Duodenal mucosa (tissue), 2 donors: ENCODE measurements around the gene MECR.

Experiments
- H3K27ac ChIP-seq: one replicate; pipeline ENCODE4 v1.7.0; 2013; ENCODE audit warnings: low read depth, low read length
- H3K27me3 ChIP-seq, 2 donors: one replicate each; pipeline ENCODE4 v1.7.0; 2013; ENCODE audit warnings: low read length in 2 of 2, control low read depth in 1 of 2; ENCODE audit not compliant: insufficient read depth in 2 of 2, control insufficient read depth in 1 of 2
- H3K36me3 ChIP-seq, 2 donors: one replicate each; pipeline ENCODE4 v1.7.0; 2013; ENCODE audit warnings: low read length in 2 of 2, control low read depth in 1 of 2; ENCODE audit not compliant: insufficient read depth in 2 of 2, control insufficient read depth in 1 of 2
- H3K4me1 ChIP-seq, 2 donors: one replicate each; pipeline ENCODE4 v1.7.0; 2013; ENCODE audit warnings: low read length in 2 of 2, control low read depth in 1 of 2; ENCODE audit not compliant: insufficient read depth in 2 of 2, control insufficient read depth in 1 of 2
- H3K4me3 ChIP-seq, 2 donors: one replicate each; pipeline ENCODE4 v1.7.0; 2013; ENCODE audit warnings: low read length in 2 of 2, low read depth in 1 of 2
- H3K9ac ChIP-seq, 2 donors: one replicate each; pipeline ENCODE4 v1.7.0; 2013; ENCODE audit warnings: low read length in 2 of 2, low read depth in 1 of 2
- H3K9me3 ChIP-seq, 2 donors: one replicate each; pipeline ENCODE4 v1.7.0; 2013; ENCODE audit warnings: low read length in 2 of 2, control low read depth in 1 of 2; ENCODE audit not compliant: control insufficient read depth in 1 of 2

Gene MECR, protein sequence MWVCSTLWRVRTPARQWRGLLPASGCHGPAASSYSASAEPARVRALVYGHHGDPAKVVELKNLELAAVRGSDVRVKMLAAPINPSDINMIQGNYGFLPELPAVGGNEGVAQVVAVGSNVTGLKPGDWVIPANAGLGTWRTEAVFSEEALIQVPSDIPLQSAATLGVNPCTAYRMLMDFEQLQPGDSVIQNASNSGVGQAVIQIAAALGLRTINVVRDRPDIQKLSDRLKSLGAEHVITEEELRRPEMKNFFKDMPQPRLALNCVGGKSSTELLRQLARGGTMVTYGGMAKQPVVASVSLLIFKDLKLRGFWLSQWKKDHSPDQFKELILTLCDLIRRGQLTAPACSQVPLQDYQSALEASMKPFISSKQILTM

DNA sequence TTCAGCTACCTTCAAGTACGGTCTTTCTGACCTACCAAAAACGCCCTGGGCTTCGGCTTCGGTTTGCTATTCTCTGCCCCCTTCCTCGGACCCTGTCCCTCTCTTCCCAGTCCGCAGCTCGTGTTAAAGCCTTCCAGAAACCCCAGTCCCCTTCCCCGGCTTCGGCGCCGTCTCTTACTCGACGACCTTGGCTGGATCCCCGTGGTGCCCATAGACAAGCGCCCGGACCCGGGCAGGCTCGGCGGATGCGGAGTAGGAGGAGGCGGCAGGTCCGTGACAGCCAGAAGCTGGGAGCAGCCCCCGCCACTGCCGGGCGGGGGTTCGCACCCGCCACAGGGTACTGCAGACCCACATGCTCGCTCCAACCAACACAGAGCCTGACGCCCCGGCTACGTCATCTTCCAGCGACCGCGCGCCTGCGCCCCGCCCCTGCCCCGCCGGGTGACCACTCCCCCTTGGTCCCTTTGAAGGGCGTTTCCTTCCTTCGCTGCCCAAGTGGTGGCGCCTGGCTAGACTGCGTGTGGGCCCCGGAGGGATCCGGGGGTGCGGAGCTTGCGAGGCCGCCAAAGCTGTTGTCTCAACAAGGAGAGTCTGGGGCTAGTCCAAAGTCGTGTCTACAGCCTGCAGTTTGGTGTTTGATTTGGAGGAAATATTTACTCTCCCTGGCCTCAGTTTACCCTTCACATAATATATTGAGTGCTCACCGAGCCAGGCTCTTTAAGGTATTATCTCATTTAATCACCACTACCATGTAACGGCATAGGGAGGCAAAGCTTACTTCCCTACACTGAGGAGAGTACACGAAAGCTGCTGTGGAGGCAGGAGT, at the start of gene MECR:
Gene MECR, minus strand, starts transcription at position 382 of the 826 bp plus-strand sequence. Its CDS starts 28 bp downstream, at position 354.
- H3K36me3 ChIP-seq, result no peaks in the 10 kb centered on the region
- peaks cover 6 to 10% of the 10 kb centered on the region in 2 donors for H3K4me1 ChIP-seq
- no peaks in the 10 kb centered on the region for H3K9me3 ChIP-seq
- H3K27ac ChIP-seq, result no peak within 1 kb of the TSS
- no peaks in the 10 kb centered on the region for H3K27me3 ChIP-seq
- H3K4me3 ChIP-seq, result peak within 1 kb of the TSS; percentile 79 to 90
- H3K9ac ChIP-seq, result peak within 1 kb of the TSS; percentile 72 to 75

DNA sequence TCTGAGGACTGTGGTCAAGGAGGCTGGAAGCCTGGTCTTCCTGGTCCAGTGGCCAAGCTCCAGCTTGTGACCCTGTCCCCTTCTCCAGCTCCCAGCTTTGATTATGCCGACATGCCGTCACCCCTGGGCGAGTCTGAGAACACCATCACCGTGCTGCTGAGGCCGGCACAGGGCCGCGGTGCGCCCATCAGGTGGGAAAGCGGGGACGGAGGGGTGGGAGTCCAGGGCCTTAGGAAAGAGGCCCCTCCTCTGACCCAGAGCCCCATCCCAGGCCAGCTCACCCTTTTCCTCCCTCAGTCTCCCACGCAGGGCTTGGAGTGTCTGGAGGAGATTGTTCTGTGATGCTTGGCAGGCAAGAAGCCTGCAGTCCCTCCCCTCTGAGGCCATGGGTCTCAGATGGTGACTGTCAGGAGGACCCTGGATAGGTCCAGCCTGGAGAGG, 49.2 kb upstream of the MECR start:
- Histone ChIP-seq H3K36me3 (no peaks in the 10 kb centered on the region), H3K27me3 (no peaks in the 10 kb centered on the region), H3K9ac (no peak overlapping the region), H3K9me3 (no peaks in the 10 kb centered on the region), H3K4me1 (no peaks in the 10 kb centered on the region), H3K4me3 (no peak overlapping the region), H3K27ac (no peak overlapping the region)

DNA sequence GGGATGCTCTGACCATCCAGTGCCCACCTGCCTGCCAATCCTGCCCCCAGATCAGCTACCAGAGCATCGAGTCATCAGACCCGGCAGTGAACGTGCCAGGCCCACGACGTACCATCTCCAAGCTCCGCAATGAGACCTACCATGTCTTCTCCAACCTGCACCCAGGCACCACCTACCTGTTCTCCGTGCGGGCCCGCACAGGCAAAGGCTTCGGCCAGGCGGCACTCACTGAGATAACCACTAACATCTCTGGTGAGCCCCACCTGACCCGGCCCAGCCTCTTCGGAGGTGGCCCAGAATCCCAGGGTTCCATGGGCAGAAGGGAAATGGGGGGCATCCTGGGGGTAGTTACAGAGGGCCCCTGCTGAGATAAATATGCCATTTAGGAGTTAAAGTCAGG, 48.7 kb upstream of the MECR start:
- H3K27me3 ChIP-seq, result no peaks in the 10 kb centered on the region
- no peak overlapping the region for H3K27ac ChIP-seq
- H3K4me1 ChIP-seq, result no peaks in the 10 kb centered on the region
- no peaks in the 10 kb centered on the region for H3K9me3 ChIP-seq
- H3K4me3 ChIP-seq, result no peak overlapping the region
- no peaks in the 10 kb centered on the region for H3K36me3 ChIP-seq
- H3K9ac ChIP-seq, result no peak overlapping the region

DNA sequence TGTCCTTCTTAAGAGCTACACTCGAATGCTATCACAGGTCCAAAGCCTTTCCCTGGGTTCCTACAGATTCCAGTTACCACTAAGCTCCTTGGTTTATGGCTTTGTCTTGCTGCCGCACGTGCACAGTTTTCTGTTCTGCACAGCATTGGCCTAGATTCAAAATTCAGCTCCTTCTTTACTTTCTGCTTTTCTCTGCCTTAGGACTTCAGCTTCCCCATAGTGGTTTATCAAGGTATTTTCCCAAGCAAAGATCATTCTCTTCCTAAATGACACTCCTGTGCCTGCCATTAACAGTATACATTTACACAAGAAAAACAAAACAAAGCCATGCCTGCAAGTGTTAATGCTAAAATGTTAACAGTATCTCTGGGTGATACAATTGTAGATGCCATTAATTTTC, 47.4 kb upstream of the MECR start:
- Histone ChIP-seq H3K4me1 (no peaks in the 10 kb centered on the region), H3K27me3 (no peaks in the 10 kb centered on the region)

DNA sequence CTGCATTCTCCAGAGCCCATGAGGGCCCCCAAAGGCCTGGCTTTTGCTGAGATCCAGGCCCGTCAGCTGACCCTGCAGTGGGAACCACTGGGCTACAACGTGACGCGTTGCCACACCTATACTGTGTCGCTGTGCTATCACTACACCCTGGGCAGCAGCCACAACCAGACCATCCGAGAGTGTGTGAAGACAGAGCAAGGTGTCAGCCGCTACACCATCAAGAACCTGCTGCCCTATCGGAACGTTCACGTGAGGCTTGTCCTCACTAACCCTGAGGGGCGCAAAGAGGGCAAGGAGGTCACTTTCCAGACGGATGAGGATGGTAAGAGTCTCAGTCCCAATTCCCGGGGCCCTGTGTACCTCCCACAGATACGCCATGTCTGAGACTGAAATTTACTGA, 44.7 kb upstream of the MECR start:
- no peak overlapping the region for H3K9ac ChIP-seq
- H3K27ac ChIP-seq, result no peak overlapping the region
- no peaks in the 10 kb centered on the region for H3K9me3 ChIP-seq
- no peaks in the 10 kb centered on the region for H3K27me3 ChIP-seq
- no peak overlapping the region for H3K4me3 ChIP-seq
- no peaks in the 10 kb centered on the region for H3K36me3 ChIP-seq
- H3K4me1 ChIP-seq, result peaks cover 8% of the 10 kb centered on the region in 2 donors

More for the DNA sequence above, 47.4 kb upstream of the MECR start:
- Histone ChIP-seq H3K9me3 (no peaks in the 10 kb centered on the region), H3K27ac (no peak overlapping the region), H3K9ac (no peak overlapping the region), H3K36me3 (no peaks in the 10 kb centered on the region), H3K4me3 (no peak overlapping the region)

DNA sequence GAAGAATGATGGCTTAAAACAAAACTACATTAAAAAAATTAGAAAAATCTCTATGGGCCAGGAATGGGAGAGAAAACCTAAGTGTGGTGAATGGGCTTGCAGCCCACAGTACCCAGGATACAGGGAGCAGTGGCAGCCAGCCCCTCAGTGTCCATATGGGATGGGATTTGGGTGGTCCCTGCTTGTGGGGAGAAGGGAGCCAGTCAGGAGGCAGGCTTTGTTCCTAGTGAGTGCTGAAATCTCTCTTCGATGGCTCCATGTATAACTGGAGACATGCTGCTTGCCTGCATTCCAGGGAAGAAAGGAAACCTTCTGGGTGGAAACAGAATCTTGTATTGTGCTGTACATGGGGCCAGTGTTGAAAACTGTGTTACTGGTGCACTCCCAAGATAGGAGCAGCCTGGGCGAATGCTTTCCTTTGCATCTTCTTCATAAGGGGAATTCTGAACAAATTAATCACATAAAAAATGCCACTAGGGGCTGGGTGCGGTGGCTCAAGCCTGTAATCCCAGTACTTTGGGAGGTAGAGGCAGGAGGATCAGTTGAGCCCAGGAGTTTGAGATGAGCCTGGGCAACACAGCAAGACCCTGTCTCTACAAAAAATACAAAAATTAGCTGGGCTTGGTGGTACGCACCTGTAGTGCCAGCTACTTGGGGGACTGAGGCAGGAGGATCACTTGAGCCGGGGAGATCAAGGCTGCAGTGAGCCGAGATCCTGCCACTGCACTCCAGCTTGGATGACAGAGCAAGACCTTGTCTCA, 41.6 kb upstream of the MECR start:
- peaks cover 0 to 3% of the 10 kb centered on the region in 2 donors for H3K27me3 ChIP-seq
- no peak overlapping the region for H3K4me3 ChIP-seq
- no peaks in the 10 kb centered on the region for H3K9me3 ChIP-seq
- H3K4me1 ChIP-seq, result peaks cover 8% of the 10 kb centered on the region in 2 donors
- H3K27ac ChIP-seq, result no peak overlapping the region
- no peaks in the 10 kb centered on the region for H3K36me3 ChIP-seq
- no peak overlapping the region for H3K9ac ChIP-seq

DNA sequence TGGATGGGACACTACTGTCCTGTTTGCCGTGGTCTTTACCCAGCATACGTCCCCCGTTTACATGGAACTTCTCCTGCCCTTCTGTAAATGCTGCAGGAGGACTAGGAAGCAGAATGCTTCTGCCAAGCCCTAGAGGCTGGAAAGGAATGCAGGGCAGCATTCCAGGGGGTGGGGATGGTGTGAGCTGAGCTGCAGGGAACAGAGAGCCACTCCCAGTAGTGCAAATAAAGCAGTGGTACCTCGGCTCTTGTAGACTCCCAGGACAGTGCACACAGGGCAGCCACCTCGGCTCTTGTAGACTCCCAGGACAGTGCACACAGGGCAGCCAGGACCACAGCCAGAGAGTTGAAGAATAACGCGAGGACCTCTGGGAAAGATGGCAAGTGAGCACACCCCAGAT, 41.0 kb upstream of the MECR start:
- no peaks in the 10 kb centered on the region for H3K9me3 ChIP-seq
- no peak overlapping the region for H3K4me3 ChIP-seq
- H3K9ac ChIP-seq, result no peak overlapping the region
- no peak overlapping the region for H3K27ac ChIP-seq
- H3K36me3 ChIP-seq, result no peaks in the 10 kb centered on the region
- peaks cover 0 to 3% of the 10 kb centered on the region in 2 donors for H3K27me3 ChIP-seq
- peaks cover 8% of the 10 kb centered on the region in 2 donors for H3K4me1 ChIP-seq

DNA sequence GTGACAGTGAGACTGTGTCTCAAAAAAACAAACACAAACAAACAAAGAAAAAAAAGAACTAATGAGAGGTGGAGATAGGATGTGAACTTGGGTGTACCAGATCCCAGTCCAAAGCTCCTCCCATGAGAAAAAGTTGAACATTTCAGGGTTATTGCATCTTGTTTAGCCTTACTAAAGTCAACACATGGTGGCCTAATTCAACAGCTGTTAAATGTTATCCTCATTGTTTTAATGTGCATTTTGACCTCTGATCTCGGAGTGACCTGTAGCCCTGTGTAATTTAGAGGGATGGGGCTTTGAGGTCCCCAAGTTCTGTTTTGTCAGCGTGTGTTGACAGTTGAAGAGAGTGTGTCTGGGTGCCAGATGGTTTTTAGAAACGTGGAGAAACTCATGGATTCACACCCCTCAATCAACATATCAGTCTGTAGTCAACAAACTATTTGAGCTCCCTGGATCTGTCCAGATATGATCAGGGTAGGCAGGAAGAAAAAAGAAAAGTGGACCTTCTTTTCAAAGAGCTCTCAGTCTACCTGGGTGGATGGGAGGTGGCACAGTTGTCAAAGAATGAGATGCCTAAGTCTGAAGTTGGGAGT, 40.3 kb upstream of the MECR start:
- H3K36me3 ChIP-seq, result no peaks in the 10 kb centered on the region
- peaks cover 8% of the 10 kb centered on the region in 2 donors for H3K4me1 ChIP-seq
- H3K4me3 ChIP-seq, result no peak overlapping the region
- H3K9me3 ChIP-seq, result no peaks in the 10 kb centered on the region
- H3K9ac ChIP-seq, result no peak overlapping the region
- no peak overlapping the region for H3K27ac ChIP-seq
- H3K27me3 ChIP-seq, result peaks cover 0 to 3% of the 10 kb centered on the region in 2 donors

DNA sequence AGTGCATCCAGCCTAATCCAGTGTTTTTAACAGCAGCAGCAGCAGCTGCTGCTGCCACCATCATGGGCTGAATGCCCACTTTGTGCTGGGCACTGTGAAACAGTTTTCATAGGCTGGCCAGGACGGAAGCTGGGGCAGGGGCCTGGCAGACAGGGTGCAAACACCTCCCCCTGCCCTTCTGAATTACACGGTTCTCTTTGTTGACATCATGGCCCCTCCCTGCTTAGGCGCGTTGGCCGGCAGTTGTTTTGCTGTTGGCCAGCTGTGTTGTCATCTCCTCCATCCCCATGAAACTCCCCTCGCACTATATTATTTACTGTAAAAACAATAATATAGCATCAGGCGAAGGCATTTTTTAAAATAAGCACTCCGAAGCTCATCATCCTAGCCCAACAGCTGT, 38.6 kb upstream of the MECR start:
- Histone ChIP-seq H3K9ac (no peak overlapping the region), H3K4me3 (no peak overlapping the region), H3K27me3 (peaks cover 0 to 3% of the 10 kb centered on the region in 2 donors), H3K27ac (no peak overlapping the region), H3K9me3 (no peaks in the 10 kb centered on the region), H3K36me3 (no peaks in the 10 kb centered on the region), H3K4me1 (peaks cover 8% of the 10 kb centered on the region in 2 donors)
